Measurements from ENCODE around the gene TMEM132C.

The TMEM132C gene

DNA sequence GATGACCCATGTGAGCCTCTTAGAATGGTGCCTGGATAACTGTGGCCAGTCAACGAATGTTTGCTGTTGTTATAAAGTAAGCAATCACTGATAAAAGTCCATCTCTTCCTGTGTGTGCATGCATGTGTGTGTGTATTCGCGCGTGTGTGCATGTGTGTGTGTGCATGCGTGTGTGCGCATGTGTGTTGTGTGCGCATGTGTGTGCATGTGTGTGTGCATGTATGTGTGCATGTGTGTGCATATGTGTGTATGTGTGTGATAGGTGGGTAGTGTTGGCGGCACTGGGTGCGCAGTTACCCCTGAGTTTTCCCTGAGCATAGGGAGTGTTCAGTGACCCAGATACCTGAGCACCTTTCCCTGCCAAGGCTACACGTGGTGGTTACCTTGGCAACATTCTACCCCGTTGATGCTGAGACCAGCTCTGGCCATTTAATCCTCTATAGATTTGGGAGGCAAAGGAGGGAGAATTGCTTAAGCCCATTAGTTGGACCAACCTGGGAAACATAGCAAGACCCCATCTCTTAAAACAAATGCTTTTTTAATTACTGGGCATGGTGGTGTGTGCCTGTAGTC is 419.0 kb downstream of the TMEM132C start:
- DNase-seq (ENCODE audit: low read depth, low spot score), result no peak

DNA sequence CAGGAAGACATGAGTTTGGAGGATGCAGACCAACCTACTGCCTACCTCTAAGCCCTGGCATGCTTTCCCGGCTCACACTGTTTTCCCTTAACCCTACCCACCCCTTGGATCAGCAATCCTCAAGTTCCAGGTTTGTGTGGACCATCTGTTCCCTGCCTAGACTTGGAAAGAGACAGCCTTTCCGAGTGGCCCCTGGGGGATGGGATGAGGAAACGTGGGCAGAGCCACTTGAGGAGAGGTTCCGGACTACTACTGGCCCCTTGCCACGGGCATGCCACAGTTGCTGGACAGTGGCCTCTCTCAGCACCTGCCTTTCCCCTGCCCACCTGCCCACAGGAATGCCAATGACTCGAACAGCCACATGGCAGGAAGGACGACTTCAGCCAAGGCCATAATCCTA is 420.9 kb downstream of the TMEM132C start:
- DNase-seq (ENCODE audit: low read depth, low spot score), result no peak

More for the DNA sequence above, 419.0 kb downstream of the TMEM132C start:
- no peak overlapping the region for H3K27ac ChIP-seq

DNA sequence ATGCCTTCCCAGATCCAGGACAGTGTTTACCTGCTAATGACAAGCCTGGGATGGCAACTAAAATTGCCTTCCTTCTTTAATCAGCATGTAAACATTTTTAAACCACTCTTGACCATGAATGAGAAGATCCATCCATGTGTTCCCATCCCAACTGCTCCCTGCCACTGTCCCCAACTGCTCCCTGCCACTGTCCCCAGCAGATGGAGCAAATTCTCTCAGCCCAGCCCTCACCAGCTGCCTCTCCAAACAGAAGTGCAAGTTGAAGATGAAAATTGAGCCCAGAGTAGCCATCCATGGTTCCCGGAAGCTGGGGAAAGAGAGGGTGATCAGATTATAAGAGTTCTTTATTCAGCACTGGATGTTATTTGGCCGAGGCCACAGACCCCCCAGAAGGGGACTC is 423.7 kb downstream of the TMEM132C start:
- H3K27ac ChIP-seq, result no peak overlapping the region
- no peak for DNase-seq (ENCODE audit: low read depth, low spot score)

More for the DNA sequence above, 420.9 kb downstream of the TMEM132C start:
- H3K27ac ChIP-seq, result no peak overlapping the region

DNA sequence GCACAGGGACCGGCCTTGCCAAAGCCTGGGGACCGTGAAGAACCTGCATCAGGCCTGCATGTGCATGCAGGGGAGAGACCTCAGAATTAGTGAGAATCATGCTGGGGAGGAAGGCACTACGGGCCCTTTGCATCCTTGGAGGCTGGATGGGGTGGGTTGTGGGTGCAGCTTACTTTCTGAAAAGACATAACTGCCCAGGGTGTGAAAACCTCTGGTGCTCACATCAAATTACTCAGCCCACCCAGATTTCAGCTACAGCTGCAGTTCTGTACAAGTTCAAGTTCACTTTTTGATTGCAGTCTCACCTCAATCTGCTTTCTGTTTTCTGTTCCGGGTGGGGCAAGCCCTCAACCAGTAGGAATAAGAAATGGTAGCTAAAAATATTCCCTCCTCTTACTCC is 426.1 kb downstream of the TMEM132C start:
- no peak for DNase-seq (ENCODE audit: low read depth, low spot score)
- no peak overlapping the region for H3K27ac ChIP-seq

DNA sequence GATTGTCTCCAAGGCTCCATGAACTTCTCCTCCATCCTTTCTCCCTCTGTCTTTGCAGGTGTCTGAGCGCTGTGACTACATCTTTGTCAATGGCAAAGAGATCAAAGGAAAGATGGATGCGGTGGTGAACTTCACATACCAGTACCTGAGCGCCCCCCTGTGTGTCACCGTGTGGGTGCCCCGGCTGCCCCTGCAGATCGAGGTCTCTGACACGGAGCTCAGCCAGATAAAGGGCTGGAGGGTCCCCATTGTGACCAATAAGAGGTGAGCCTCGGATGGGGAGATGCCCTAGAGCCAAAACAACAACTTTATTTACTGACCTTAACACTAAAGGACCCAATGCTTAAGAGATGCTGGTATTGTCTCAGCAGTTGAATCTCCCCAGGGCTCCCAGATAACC is 426.8 kb downstream of the TMEM132C start:
- no peak overlapping the region for H3K27ac ChIP-seq
- no peak for DNase-seq (ENCODE audit: low read depth, low spot score)

DNA sequence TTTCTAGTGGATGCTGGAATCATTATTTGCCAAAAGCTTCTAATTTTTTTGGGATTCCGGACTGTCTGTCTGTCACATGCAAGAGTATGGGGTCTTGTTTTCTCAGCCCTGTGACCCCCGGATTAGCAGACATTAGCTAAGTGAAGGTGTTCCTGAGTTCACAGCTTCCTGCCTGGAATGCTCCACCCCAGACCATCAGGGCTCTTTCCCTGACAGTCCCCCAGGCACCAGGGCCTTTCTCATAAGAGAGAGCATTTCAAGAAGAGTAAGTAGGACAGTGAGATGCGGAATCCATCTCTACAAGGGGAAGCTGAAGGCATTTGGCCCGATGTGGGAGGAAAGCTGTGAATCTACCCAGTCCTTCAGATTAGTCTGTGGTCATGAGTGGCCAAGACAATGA is 427.5 kb downstream of the TMEM132C start:
- DNase-seq (ENCODE audit: low read depth, low spot score), result no peak
- H3K27ac ChIP-seq, result no peak overlapping the region

DNA sequence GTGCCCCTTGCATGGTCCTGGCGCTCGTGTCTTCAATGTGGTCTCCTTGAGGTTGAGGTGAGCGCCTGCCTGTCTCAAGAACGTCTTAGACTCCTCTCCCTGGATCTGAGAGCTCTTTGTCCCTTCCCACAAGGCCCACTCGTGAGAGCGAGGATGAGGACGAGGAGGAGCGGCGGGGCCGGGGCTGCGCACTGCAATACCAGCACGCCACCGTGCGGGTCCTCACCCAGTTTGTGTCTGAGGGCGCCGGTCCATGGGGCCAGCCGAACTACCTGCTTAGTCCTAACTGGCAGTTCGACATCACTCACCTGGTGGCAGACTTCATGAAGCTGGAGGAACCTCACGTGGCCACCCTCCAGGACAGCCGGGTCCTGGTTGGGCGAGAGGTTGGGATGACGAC is 428.7 kb downstream of the TMEM132C start:
- no peak for DNase-seq (ENCODE audit: low read depth, low spot score)

DNA sequence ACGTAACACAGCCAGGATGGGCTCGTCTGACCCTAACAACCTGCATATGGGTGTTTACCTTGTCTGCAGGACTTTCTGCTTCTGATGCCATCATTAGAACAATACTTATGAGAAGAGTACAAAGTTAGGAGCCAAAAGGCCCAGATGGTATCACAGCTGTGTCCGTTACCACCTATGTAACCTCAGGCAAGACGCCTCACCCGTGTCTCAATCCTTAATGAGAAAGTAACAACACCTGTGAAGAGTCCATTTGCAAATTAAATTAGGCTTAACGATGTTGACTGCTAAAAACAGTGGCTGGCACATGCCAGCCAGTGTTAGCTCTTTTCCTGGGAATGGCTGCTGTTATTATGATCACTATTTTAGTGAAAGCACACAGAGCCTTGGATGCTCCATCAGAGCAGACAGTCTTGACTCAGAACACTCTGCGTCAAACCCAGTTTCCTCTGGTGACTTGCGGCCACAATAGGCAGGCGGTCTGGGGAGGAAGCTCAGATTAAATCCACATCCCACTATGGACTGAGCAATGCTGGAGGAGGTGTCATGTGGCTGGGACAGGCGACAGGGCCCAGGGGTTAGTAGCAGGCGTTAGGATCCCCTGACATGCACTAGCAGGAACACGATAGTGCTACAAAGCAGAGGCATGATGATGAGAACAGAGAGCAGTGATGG is 431.5 kb downstream of the TMEM132C start:
- DNase-seq (ENCODE audit: low read depth, low spot score), result no peak
- H3K27ac ChIP-seq, result no peak overlapping the region

More for the DNA sequence above, 428.7 kb downstream of the TMEM132C start:
- no peak overlapping the region for H3K27ac ChIP-seq

DNA sequence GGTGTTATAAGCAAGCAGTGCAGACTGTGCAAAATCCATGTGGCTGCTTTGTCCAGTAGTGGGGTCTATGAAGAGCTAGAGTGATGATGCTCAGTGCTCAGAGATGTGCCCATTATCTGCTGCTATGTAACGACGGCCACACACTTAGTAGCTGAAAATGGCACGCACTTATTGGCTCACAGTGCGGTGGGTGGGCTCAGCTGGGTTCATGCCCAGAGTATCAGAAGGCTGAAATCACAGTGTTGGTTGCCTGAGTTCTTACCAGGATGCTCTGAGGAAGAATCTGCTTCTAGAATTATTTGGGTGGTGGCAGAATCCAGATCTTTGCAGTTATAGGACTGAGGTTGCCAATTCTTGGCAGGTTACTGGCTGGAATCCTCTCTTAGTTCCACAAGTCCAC is 432.1 kb downstream of the TMEM132C start:
- DNase-seq (ENCODE audit: low read depth, low spot score), result no peak
- H3K27ac ChIP-seq, result no peak overlapping the region

DNA sequence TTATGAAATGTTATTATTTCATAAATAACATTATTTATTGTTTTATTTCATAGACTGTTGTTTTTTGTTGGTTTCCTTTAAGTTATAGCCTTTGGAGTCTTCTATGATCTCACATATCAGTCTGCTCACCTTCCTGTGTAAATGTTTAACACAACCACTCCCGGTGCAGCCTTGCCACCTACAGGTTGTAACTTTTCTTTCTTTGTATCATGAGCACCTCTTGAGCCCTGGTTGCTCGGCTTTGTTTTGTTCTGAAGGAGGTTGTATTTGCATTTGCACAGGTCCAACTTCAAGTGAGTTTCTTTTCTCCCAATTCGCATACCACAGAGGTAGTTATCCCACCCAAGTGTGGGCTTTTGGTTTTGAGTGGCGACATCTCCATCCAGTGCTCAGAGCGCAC is 435.4 kb downstream of the TMEM132C start:
- DNase-seq (ENCODE audit: low read depth, low spot score), result no peak

DNA sequence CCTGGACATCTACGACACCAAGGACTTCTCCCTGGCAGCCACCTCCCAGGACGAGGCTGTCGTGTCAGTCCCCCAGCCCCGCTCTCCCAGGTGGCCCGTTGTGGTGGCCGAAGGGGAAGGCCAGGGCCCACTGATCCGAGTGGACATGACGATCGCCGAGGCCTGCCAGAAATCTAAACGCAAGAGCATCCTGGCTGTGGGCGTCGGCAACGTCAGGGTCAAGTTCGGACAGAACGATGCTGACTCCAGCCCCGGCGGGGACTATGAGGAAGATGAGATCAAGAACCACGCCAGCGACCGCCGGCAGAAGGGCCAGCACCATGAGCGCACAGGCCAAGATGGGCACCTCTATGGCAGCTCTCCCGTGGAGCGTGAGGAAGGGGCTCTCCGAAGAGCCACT is 438.2 kb downstream of the TMEM132C start:
- no peak for DNase-seq (ENCODE audit: low read depth, low spot score)
- no peak overlapping the region for H3K27ac ChIP-seq

More for the DNA sequence above, 435.4 kb downstream of the TMEM132C start:
- no peak overlapping the region for H3K27ac ChIP-seq

DNA sequence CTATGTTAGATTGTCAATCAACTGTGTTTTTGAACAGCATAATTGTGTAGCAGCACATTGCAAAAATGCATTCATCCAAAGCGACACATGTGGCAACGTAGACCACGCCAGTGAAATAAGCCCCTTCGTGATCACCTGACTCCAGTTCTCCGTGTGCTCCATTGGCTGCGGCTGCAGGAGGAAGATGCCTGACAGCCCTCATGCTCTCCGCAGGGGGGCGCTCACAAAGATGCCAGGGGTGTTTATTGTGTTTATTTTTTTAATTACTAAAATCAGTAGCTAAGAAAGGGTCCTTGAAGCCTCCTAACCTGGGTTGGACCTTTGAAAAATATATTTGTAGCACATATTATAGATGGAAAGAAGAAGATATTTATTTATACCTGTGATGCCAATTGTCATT is 440.5 kb downstream of the TMEM132C start:
- no peak for DNase-seq (ENCODE audit: low read depth, low spot score)
- no peak overlapping the region for H3K27ac ChIP-seq

DNA sequence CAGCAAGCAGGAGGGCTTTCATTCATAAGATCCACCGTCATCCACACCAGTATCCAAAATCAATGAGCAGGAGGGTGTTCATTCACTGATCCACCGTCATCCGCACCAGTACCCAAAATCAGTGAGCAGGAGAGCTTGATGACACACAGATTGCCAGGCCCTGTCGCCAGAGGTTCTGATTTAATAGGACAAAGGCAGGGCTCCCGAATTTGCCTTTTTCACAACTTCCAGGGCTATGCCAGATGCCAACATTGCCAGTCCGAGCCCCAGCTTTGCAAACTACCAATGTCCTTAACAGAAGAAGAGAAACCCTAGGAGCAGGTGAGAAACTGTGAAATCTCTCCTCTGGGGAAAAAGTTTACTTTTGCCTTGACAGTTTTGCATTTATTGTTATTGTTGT is 441.8 kb downstream of the TMEM132C start:
- no peak overlapping the region for H3K27ac ChIP-seq
- no peak for DNase-seq (ENCODE audit: low read depth, low spot score)

DNA sequence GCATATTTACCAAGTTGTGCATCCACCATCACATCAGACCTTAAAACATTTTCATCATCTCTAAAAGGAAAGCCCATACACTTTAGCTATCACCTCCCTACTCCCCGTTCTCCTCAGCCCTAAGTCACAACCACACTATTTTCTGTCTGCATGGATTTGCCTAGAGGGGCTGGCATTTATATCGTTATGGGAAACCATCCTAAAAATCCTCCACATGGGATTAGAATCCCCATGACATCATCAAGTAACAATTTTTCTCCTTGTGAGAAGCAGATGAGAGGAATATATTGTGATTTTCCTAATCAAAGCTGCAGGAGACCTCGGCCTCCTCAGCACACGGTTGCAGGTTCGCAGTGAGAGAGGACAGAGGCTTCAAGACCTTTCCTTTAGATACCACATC is 442.7 kb downstream of the TMEM132C start:
- no peak overlapping the region for H3K27ac ChIP-seq

DNA sequence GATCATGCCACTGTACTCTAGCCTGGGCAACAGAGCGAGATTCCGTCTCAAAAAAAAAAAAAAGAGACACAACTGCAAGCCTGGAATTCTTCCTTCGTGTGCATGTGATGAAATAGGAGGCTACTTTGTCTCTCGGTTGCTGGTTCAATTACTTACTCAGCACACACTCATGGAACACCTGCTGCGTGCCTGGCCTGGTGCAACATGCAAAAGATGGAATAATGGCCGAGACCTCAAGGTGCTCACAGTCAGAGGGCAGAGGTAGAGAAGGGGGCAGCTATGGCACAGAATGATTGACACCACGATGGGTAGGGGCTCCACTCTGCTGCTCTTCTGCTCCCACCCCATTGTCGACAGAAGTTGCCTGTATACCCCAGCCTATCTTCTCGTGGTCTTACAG is 444.5 kb downstream of the TMEM132C start:
- no peak for DNase-seq (ENCODE audit: low read depth, low spot score)
- H3K27ac ChIP-seq, result no peak overlapping the region

More for the DNA sequence above, 442.7 kb downstream of the TMEM132C start:
- no peak for DNase-seq (ENCODE audit: low read depth, low spot score)

DNA sequence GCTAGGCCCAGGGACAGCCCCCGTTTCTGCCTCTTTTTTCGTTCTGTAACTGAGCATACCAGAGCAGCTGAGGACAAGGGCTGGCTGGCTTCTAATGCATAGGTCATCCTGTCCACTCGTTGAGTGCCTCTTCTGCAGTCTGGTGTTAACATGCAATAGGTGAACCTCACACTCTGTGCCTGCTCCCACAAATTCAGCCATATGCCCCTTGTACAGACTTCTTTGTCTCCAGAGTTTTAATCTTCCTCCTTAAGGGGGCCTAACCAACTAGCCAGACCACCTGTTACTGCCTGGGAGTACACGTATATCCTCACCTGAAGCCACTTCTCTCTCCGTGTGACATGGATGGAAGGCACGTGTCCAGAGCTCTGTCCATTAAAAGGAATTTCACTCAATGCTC is 445.7 kb downstream of the TMEM132C start:
- no peak overlapping the region for H3K27ac ChIP-seq
- no peak for DNase-seq (ENCODE audit: low read depth, low spot score)

DNA sequence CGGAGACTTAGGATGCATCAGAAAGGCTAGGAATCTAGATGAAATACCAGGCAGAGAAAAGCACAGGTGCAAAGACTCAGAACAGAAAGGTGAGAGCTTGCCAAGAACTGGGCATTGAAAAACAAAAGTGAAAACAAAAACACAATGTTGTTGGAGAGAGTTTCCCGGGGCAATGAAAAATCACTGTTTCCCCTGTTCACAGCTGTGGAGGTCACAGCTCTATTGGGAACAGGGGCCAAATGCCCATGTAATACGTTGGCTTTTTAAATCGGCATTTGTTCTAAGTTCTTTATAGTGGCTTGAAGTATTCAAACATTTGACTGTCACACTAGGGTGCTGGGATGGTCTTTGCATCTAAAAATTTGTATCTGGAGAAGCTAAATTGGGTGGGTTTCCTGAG is 448.5 kb downstream of the TMEM132C start:
- no peak overlapping the region for H3K27ac ChIP-seq
- no peak for DNase-seq (ENCODE audit: low read depth, low spot score)

DNA sequence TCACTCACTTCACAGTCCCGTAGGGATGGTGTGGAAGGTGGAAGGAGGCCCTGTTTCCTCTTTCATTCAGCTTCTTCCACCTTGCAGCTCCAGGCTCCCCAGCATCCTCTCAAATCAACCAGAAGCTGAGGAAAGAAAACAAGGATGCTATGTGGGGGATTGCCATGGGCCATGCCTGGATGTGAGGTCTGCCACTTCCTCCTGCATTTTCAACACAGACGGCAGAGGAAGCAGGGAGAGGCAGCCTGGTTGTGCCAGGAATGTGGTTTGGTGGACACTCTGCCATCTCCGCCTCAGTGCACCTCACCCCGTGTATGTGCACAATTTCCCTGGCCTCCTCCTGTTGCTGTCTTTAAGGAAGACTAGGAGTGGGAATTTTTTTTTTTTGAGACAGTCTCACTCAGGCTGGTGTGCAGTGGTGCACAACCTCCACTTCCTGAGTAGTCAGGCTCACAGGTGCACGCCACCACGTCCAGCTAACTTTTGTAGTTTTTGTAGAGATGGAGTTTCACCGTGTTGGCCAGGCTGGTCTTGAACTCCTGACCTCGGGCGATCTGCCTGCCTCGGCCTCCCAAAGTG is 457.6 kb downstream of the TMEM132C start:
- H3K27ac ChIP-seq, result no peak overlapping the region
- no peak for DNase-seq (ENCODE audit: low read depth, low spot score)

DNA sequence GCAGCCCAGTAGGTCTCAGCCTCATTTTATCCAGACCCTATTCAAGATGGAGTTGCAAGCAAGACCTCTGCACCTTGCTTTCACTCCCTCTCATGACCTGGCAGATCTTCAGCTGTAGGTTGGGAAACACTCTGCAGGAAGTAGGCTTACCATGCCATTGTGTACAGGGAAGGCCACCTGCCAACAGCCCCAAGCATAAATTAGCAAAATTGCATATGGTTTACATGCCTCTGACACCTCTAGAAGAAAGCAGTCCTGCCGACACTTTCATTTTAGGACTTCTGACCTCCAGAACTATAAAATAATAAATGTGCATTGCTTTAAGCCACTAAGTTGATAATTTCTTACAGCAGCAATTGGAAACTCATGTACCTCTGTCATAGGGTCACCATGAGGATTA is 459.9 kb downstream of the TMEM132C start:
- no peak for DNase-seq (ENCODE audit: low read depth, low spot score)
- H3K27ac ChIP-seq, result no peak overlapping the region

DNA sequence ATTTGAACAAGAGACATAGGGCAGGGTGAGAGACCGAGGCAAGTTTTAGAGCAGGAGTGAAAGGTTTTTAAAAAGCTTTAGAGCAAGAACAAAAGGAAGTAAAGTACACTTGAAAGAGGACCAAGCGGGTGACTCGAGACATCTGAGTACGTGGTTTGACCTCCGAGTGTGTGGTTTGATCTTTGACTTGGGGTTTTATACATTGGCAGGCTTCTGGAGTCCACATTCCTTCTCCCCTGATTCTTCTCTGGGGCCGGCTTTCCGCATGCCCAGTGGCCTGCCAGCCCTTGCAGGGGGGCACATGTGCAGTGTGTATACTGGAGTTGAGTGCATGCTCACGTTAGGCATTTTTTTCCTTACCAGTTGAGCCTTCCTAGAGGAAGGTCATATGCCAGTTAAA is 460.5 kb downstream of the TMEM132C start:
- no peak overlapping the region for H3K27ac ChIP-seq
- DNase-seq (ENCODE audit: low read depth, low spot score), result no peak

DNA sequence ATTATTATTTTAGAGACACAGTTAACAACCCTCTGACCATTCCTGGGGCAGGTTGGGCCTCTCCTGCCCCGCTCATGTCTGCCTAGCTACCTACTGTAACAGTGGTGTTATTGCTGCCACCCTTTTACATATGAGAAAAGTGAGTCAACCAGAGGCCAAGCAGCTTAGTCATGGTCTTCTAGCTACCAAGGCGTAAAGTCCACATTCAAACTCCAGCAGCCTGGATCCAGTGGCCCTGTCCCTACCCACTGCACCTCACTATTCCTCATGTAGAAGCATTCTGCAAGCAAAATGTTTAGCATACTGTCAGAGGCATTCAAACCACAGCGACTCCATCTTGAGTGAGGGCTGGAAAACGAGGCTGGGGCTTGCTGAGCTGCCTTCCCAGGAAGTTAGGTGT is 461.0 kb downstream of the TMEM132C start:
- no peak for DNase-seq (ENCODE audit: low read depth, low spot score)
- no peak overlapping the region for H3K27ac ChIP-seq

DNA sequence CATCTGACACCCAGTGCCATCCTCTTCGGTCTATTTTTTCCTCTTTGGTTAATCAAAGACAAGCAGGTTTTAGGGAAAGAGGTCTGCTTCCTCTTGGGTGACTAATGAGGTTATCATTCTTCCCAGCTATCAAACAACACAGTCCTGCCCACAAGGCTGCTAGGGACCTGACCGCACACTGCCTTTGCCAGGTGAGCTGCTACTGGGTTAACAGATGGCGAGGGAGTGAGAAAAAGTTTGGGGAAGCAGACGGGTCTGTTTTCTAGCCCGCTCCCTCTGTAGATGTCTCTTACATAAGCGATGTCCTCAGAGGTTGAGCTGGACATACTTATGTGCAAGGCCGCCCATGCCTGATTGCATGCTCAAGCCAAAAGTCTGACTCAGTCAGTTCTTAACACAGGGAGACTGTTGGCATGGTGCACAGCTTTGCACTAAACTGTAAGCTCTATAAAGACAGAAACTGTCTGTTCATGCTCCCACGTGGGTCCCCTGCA is 462.7 kb downstream of the TMEM132C start:
- no peak overlapping the region for H3K27ac ChIP-seq
- no peak for DNase-seq (ENCODE audit: low read depth, low spot score)
